MG63 (cell line): ENCODE measurements around the gene PDAP1. TPM values are rescaled to one million over a fixed set of nuclear protein-coding genes. Genes with fewer than 3 reads are reported as not detected.

Experiments used
- DNase-seq: peaks from one replicate; pipeline ENCODE4 v3.0.0-alpha.2; 2020
- H3K27me3 ChIP-seq: fragments of 250-450 bp; sonication (Bioruptor Pico); 2 replicates; pipeline ENCODE4 v1.5.1; 2020; ENCODE audit warnings: mild to moderate bottlenecking, moderate library complexity
- H3K36me3 ChIP-seq: fragments of 250-450 bp; sonication (Bioruptor Pico); 2 replicates; pipeline ENCODE4 v1.5.1; 2020; ENCODE audit warnings: mild to moderate bottlenecking, moderate library complexity
- H3K4me3 ChIP-seq: fragments of 250-450 bp; sonication (Bioruptor Pico); 2 replicates; pipeline ENCODE4 v1.5.1; 2020; ENCODE audit warnings: mild to moderate bottlenecking, moderate library complexity
- H3K9me3 ChIP-seq: fragments of 250-450 bp; sonication (Bioruptor Pico); 2 replicates; pipeline ENCODE4 v1.5.1; 2020; ENCODE audit warnings: mild to moderate bottlenecking, moderate library complexity
- total RNA-seq: library from RNA; depleted of rRNA; stranded (reverse); fragments of >200 nt; shearing (Covaris generic); gene quantifications from 2 replicates; pipeline ENCODE4 v1.2.3, GENCODE V29; 2014; ENCODE audit warnings: low replicate concordance; rRNA removed

Gene PDAP1
- 156 and 207 TPM in 2 replicates for total RNA-seq

GRCh38 chr7:99408379-99409191, at the start of gene PDAP1, which contains the start of gene BUD31:
Gene PDAP1, minus strand, starts transcription at chr7:99408597. Its CDS starts 49 bp downstream, at chr7:99408548.
Gene BUD31, plus strand, starts transcription at chr7:99408969. Its CDS starts 2,124 bp downstream, at chr7:99411093.
- H3K27me3 ChIP-seq, result no peaks in the 10 kb centered on the region
- peak; percentile 91 for DNase-seq
- no peaks in the 10 kb centered on the region for H3K9me3 ChIP-seq
- H3K4me3 ChIP-seq, result peak within 1 kb of the TSS; percentile 99
- peaks cover 35% of the 10 kb centered on the region for H3K36me3 ChIP-seq

- no peaks in the 10 kb centered on the region for H3K9me3 ChIP-seq
- no peaks in the 10 kb centered on the region for H3K27me3 ChIP-seq
- peaks cover 15% of the 10 kb centered on the region for H3K36me3 ChIP-seq
- no peak overlapping the region for H3K4me3 ChIP-seq
- no peak for DNase-seq
Observed at GRCh38 chr7:99457650-99458493, 49.5 kb upstream of the PDAP1 start.

GRCh38 chr7:99457050-99457649, 48.8 kb upstream of the PDAP1 start:
- DNase-seq, result no peak
- Histone ChIP-seq H3K36me3 (peaks cover 13% of the 10 kb centered on the region), H3K9me3 (no peaks in the 10 kb centered on the region), H3K4me3 (no peak overlapping the region), H3K27me3 (no peaks in the 10 kb centered on the region)

- H3K9me3 ChIP-seq, result no peaks in the 10 kb centered on the region
Observed at GRCh38 chr7:99456288-99456687, 47.9 kb upstream of the PDAP1 start.

GRCh38 chr7:99455874-99456273, 47.5 kb upstream of the PDAP1 start:
- Histone ChIP-seq H3K9me3 (no peaks in the 10 kb centered on the region), H3K36me3 (peaks cover 13% of the 10 kb centered on the region), H3K4me3 (no peak overlapping the region), H3K27me3 (no peaks in the 10 kb centered on the region)
- no peak for DNase-seq

More at GRCh38 chr7:99456288-99456687, 47.9 kb upstream of the PDAP1 start:
- Histone ChIP-seq H3K4me3 (no peak overlapping the region), H3K27me3 (no peaks in the 10 kb centered on the region), H3K36me3 (peaks cover 13% of the 10 kb centered on the region)
- DNase-seq, result no peak

GRCh38 chr7:99453105-99453504, 44.7 kb upstream of the PDAP1 start:
- Histone ChIP-seq H3K27me3 (no peaks in the 10 kb centered on the region), H3K36me3 (no peaks in the 10 kb centered on the region; the same call in 1 of the 2 replicates), H3K9me3 (no peaks in the 10 kb centered on the region), H3K4me3 (no peak overlapping the region)
- DNase-seq, result no peak

GRCh38 chr7:99452541-99452940, 44.1 kb upstream of the PDAP1 start:
- no peak overlapping the region for H3K4me3 ChIP-seq
- no peaks in the 10 kb centered on the region for H3K27me3 ChIP-seq
- DNase-seq, result no peak
- no peaks in the 10 kb centered on the region for H3K9me3 ChIP-seq
- H3K36me3 ChIP-seq, result no peaks in the 10 kb centered on the region; the same call in 1 of the 2 replicates

GRCh38 chr7:99451936-99452335, 43.5 kb upstream of the PDAP1 start:
- DNase-seq, result no peak
- H3K9me3 ChIP-seq, result no peaks in the 10 kb centered on the region
- no peaks in the 10 kb centered on the region; the same call in 1 of the 2 replicates for H3K36me3 ChIP-seq
- H3K4me3 ChIP-seq, result no peak overlapping the region
- no peaks in the 10 kb centered on the region for H3K27me3 ChIP-seq

GRCh38 chr7:99449326-99449725, 40.9 kb upstream of the PDAP1 start:
- Histone ChIP-seq H3K4me3 (no peak overlapping the region), H3K9me3 (no peaks in the 10 kb centered on the region), H3K36me3 (no peaks in the 10 kb centered on the region; the same call in none of the 2 replicates), H3K27me3 (no peaks in the 10 kb centered on the region)
- no peak for DNase-seq

GRCh38 chr7:99448855-99449254, 40.5 kb upstream of the PDAP1 start:
- H3K9me3 ChIP-seq, result no peaks in the 10 kb centered on the region
- no peak overlapping the region for H3K4me3 ChIP-seq
- no peaks in the 10 kb centered on the region for H3K27me3 ChIP-seq
- H3K36me3 ChIP-seq, result no peaks in the 10 kb centered on the region; the same call in none of the 2 replicates
- DNase-seq, result no peak

- no peaks in the 10 kb centered on the region for H3K27me3 ChIP-seq
- no peak overlapping the region for H3K4me3 ChIP-seq
- no peaks in the 10 kb centered on the region for H3K9me3 ChIP-seq
- H3K36me3 ChIP-seq, result peaks cover 2% of the 10 kb centered on the region
- DNase-seq, result no peak
Observed at GRCh38 chr7:99447943-99448342, 39.5 kb upstream of the PDAP1 start.

GRCh38 chr7:99446096-99446495, 37.7 kb upstream of the PDAP1 start:
- Histone ChIP-seq H3K36me3 (peaks cover 2% of the 10 kb centered on the region), H3K9me3 (no peaks in the 10 kb centered on the region), H3K27me3 (no peaks in the 10 kb centered on the region), H3K4me3 (no peak overlapping the region)
- DNase-seq, result no peak

- no peaks in the 10 kb centered on the region for H3K9me3 ChIP-seq
- peak overlapping the region; percentile 87; the same call in 1 of the 2 replicates for H3K4me3 ChIP-seq
- no peaks in the 10 kb centered on the region for H3K27me3 ChIP-seq
- no peak for DNase-seq
- peaks cover 2% of the 10 kb centered on the region; the same call in 1 of the 2 replicates for H3K36me3 ChIP-seq
Observed at GRCh38 chr7:99440195-99440594, 31.8 kb upstream of the PDAP1 start.

GRCh38 chr7:99438573-99439480, 30.4 kb upstream of the PDAP1 start, which contains the start of the genes CPSF4 and PTCD1:
Gene CPSF4, plus strand, starts transcription at chr7:99438943. Its CDS starts 140 bp downstream, at chr7:99439083.
Gene PTCD1, minus strand, starts transcription at chr7:99438798. Its CDS starts 3,556 bp downstream, at chr7:99435242.
- Histone ChIP-seq H3K9me3 (no peaks in the 10 kb centered on the region), H3K36me3 (peaks cover 2% of the 10 kb centered on the region; the same call in 1 of the 2 replicates), H3K27me3 (no peaks in the 10 kb centered on the region), H3K4me3 (peak within 1 kb of the TSS; percentile 87)
- DNase-seq, result peak; percentile 91

GRCh38 chr7:99437946-99438572, 29.7 kb upstream of the PDAP1 start:
- Histone ChIP-seq H3K36me3 (peaks cover under 1% of the 10 kb centered on the region; the same call in 1 of the 2 replicates), H3K27me3 (no peaks in the 10 kb centered on the region), H3K9me3 (no peaks in the 10 kb centered on the region), H3K4me3 (peak overlapping the region; percentile 87)
- no peak for DNase-seq
